Fibroblast of the aortic adventitia (primary cell): ENCODE results near the gene L3MBTL1. TPM values are rescaled to one million over a fixed set of nuclear protein-coding genes. Genes with fewer than 3 reads are reported as not detected.

ENCODE experiments used
- DNase-seq: peaks from one replicate; pipeline ENCODE4 v3.0.0-alpha.2; 2010; ENCODE audit warnings: low read depth
- H3K4me3 ChIP-seq: 2 replicates; pipeline ENCODE4 v1.5.1; 2011; ENCODE audit warnings: low read depth, mild to moderate bottlenecking, control low read depth, low read length, moderate library complexity
- total RNA-seq: library from RNA; depleted of rRNA; stranded (reverse); fragments of >200 nt; gene quantifications from 2 replicates; pipeline ENCODE4 v1.2.3, GENCODE V29; 2012; ENCODE audit warnings: low replicate concordance
- TF ChIP-seq, protein P1 (sequence below): IDR thresholded peaks from 2 replicates; pipeline ENCODE4 v1.5.1; 2011; ENCODE audit warnings: mild to moderate bottlenecking, low read length, control low read depth, inconsistent platforms; ENCODE audit not compliant: insufficient read depth

The L3MBTL1 gene
- total RNA-seq, 1 donor, result 8.9 TPM

DNA sequence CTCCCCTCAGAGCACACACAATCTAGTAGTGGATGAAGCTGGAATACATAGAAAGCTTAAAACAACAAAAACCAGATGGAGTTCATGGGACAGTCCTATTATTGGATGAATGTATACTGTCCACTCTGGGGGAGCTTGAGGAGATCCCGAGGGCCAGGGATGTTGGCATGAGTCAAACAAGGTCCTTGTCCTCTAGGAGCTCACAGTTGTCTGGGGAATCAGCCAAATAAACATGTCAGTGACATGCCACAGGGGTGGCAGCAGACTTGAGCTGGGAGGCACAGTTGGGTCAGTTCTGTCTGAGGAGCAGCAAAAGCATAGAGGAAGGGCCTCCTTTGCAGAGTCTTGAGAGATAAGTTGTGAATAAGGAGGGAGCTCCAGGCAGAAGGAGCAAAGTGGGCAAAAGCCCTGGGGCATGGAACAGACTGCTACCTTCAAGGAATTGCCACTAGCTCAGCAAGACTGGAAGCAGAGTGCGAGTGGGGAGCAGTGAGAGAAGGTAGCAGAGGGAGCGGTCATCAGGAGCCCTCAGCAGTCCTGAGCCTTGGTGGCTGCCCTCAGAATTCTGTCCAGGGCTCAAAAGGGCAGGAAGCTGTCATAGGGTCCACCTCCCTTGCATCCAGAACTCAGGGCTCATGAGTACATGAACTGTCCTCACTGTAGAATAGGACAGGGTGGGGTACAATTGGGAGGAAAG lies 22.1 kb downstream of the L3MBTL1 start:
- no peak for DNase-seq
- H3K4me3 ChIP-seq, result no peak overlapping the region
- TF ChIP-seq, protein P1, sequence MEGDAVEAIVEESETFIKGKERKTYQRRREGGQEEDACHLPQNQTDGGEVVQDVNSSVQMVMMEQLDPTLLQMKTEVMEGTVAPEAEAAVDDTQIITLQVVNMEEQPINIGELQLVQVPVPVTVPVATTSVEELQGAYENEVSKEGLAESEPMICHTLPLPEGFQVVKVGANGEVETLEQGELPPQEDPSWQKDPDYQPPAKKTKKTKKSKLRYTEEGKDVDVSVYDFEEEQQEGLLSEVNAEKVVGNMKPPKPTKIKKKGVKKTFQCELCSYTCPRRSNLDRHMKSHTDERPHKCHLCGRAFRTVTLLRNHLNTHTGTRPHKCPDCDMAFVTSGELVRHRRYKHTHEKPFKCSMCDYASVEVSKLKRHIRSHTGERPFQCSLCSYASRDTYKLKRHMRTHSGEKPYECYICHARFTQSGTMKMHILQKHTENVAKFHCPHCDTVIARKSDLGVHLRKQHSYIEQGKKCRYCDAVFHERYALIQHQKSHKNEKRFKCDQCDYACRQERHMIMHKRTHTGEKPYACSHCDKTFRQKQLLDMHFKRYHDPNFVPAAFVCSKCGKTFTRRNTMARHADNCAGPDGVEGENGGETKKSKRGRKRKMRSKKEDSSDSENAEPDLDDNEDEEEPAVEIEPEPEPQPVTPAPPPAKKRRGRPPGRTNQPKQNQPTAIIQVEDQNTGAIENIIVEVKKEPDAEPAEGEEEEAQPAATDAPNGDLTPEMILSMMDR, result no peak

DNA sequence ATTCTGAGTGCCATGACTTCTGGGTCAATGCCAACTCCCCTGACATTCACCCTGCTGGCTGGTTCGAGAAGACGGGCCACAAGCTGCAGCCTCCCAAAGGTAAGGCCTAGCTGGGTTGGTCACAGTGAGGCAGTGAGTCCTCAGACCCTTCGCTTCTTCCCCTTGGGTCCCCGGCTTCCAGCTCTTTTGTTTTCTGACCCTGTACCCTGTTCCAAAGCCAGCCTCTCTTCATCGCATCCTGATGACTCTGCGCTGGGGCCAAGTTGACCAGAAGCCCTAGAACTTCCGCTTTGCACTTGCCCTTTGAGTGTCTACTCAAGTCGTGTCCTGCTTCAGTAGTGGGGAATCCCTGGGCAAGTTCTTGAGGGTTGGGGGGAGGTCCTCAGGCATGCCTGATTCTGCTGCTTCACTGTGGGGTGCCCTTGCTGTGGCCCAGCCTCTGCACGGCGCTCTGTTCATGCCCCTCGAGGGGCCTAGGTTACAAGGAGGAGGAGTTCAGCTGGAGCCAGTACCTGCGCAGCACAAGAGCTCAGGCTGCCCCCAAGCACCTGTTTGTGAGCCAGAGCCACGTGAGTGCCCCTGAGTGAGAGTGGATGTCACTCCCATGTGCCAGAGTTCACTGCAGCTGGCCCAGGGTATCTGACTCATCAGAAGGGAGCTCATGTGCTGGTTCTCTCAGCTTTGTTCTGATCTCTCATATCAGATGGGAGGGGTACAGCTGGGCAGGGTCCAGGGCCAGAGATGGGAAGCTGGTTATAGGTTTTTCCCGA lies 23.0 kb downstream of the L3MBTL1 start:
- DNase-seq, result no peak
- H3K4me3 ChIP-seq, result no peak overlapping the region
- TF ChIP-seq, protein P1, result no peak

DNA sequence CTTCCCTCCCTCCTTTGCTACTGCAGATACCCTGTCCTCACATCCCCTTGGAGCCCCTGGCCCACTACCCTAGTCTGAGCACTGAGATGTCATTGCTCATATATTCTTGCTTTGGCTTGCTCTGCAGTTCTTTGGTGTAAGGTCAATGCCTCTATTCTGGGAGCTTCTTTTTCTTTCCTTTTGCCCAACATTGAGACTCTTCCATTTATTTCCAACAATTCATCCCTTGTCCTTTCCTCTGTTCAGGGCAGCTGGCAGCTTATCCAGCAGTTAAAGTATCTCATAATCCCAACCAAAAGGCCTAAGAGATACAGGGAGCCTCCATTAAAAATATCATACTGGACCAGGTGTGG lies 23.6 kb downstream of the L3MBTL1 start:
- no peak for DNase-seq
- H3K4me3 ChIP-seq, result no peak overlapping the region
- TF ChIP-seq, protein P1, result no peak

DNA sequence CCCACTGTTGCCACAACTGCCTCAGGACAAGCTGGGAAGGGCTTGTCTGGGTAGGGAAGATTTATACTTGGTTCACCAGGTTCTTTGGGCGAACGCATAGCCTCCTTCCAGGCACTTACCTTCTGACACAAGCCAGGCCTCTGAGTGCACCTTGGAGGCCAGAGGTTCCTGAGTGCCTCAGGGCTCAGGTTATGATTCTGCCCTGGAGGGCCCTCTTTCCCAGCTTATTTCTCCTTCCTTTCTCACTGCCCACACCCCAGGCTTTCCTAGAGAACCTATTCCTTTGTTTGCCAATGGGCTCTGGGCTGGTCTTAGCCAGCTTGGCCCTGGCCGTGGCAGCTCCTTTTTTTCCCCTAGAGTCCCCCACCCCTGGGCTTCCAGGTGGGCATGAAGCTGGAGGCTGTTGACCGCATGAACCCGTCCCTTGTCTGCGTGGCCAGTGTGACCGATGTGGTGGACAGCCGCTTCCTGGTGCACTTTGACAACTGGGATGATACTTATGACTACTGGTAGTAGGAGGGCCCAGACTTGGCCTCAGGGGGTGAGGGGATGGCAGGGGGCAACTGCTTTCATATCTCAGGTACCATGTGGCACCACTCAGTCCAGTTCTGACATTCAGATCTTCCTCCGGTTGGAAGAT lies 25.0 kb downstream of the L3MBTL1 start:
- no peak for DNase-seq
- H3K4me3 ChIP-seq, result no peak overlapping the region
- TF ChIP-seq, protein P1, result no peak

DNA sequence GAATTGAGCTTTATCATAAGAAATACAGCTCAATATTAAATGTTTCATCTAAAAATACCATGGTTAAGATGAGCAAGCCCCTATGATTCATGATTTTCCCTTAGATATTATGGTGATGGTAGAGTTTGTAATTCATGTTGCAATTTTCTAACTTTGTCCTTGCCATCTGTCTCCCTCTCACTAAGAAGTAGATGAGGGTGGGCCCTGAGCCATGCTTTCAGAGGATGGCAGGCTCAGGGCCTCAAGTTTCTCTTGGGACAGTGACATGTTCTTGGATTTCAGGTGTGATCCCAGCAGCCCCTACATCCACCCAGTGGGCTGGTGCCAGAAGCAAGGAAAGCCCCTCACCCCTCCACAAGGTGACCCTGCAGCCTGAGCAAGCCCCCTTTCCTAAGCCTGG lies 25.6 kb downstream of the L3MBTL1 start:
- TF ChIP-seq, protein P1, result no peak
- peak; percentile 41 for DNase-seq
- no peak overlapping the region for H3K4me3 ChIP-seq

DNA sequence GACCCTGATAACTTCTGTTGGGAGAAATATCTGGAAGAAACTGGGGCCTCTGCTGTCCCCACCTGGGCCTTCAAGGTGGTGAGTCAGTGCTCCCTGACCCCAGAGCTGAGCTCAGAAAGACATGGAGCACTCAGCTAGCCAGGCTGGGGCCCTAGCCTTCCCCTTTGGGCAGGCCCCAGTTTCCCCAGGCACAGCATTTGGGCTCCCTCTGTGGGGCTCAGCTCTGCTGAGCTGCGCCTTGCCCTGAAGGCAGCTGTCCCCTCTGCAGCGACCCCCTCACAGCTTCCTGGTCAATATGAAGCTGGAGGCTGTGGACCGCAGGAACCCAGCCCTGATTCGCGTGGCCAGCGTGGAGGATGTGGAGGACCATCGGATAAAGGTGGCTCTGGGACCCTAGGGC lies 26.5 kb downstream of the L3MBTL1 start:
- no peak overlapping the region for H3K4me3 ChIP-seq
- no peak for DNase-seq
- TF ChIP-seq, protein P1, result no peak
